ENCODE data around the gene EPN2.
"Not testable (repeated sequence)": the region's sequence is repeated elsewhere in the genome, so short reads cannot be mapped to it uniquely, and the experiment has no call there.

The EPN2 gene

DNA sequence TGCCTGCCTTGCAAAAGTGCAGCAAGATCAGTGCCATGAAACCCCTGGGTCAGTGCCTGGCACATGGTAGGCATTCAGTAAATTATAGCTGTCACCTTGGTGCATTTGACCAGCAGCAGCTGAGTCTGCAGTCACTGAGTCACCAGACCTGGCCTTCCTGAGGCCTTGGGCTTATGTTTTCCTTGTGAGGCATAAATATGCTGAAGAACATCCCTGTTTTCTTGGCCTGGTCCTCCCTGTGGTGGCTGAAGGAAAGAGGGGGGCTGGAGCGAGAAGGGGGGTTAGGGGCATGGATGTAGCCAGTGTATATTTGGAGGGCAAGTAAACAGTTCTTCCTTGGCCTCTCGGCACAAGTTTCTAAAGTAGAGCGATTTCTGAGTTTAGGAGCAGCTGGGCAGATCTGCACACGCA lies 26.5 kb downstream of the EPN2 start:
- DNase-seq (ENCODE audit: low read depth, low spot score), result peak; percentile 34
- peak overlapping the region; percentile 72 for H3K27ac ChIP-seq

DNA sequence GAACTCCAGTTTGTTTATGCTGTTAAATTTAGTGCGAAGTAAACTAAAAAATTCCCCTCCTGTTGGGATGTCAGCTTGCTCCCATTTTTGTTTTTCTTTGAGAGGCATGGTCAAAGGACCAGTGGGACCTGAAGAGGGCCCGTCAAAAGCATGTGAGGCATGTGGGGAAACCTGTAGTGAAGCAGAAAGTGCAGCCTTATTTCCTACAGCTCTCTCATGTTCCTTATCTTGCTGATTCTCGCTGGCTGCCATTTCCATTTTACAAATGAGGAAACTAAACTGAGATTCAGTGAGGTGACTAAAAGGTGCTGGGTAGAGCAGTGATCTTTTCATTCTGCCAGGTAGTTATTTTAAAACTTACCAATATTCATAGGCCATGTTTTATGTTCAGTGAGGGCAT lies 27.1 kb downstream of the EPN2 start:
- no peak for DNase-seq (ENCODE audit: low read depth, low spot score)

DNA sequence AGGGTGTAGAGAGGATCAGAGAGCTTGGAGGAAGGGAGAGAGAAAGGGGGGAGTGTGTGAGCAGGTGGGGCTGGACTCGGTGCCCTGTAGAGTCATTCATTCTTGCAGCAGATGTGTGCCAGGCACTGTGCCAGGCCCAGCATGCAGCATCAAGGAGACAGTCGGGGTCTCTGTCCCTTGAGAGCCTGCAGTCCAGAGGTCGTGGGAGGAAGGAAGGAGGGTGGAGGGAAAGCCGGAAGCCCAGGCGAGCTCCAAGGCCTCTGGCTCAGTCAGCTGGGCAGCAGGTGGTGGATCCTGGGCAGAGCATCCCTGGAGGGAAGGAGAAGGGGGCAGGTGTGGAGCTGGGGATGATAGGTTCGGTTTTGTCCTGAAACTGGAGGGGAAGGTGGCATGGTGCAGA lies 27.5 kb downstream of the EPN2 start:
- DNase-seq (ENCODE audit: low read depth, low spot score), result no peak
- H3K27ac ChIP-seq, result no peak overlapping the region

More for the DNA sequence above, 27.1 kb downstream of the EPN2 start:
- peak overlapping the region; percentile 72 for H3K27ac ChIP-seq

DNA sequence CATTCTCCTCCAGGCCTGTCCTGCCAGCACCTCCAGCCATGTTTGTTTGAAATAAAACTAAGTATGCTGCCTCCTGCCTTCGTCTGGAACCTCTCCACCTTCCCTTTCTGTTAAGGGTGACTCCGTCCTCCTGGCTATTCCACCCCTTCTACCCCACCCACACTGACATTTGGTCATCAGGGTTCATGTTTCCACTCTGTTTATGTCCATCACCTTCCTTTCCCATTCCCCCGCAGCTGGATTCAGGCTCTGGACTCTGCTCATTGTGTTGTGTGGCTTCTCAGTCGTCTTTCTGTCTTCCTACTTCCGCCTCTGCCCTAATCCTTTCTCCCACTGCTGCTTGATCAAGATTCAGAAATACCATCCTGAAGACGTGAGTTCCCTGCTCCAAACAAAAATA lies 28.6 kb downstream of the EPN2 start:
- H3K27ac ChIP-seq, result no peak overlapping the region
- no peak for DNase-seq (ENCODE audit: low read depth, low spot score)

DNA sequence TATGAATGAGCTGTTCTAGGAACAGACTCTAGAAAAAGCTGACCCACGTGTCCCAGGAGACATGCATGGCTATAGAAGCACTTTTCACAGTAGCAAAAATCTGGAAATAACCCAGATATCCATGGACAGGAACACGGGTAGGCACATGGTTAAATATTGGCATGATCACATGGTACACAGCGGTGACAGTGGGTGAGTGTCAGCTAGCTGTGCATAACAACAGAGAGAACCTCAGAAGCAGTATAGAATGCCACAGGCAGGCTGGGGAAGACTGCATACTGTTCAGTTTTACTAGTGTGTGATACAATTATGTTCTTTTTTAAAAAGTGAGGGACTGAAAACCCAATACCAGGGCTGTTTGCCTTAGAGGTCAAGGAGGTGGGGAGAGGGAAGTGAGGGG lies 31.4 kb downstream of the EPN2 start:
- no peak for DNase-seq (ENCODE audit: low read depth, low spot score)
- no peak overlapping the region for H3K27ac ChIP-seq

DNA sequence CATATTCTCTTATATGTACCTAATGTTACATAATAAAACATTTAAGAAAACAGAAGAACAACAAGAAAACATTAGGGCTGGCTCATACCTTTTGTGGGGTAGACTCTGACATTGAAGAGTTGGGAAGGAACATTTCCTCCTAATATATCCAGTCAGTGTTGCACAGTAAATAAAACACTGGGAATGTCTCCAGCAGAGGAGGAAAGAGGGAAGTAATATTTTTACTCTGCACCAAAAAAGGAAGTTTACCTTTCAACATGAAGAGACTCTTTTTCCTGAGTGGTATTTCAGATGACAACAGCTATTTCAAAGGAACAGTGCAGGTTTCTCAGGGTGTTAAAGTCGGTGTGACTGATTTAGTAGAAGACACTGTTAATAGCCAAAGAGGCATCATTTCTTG lies 31.9 kb downstream of the EPN2 start:
- DNase-seq (ENCODE audit: low read depth, low spot score), result no peak
- H3K27ac ChIP-seq, result no peak overlapping the region

DNA sequence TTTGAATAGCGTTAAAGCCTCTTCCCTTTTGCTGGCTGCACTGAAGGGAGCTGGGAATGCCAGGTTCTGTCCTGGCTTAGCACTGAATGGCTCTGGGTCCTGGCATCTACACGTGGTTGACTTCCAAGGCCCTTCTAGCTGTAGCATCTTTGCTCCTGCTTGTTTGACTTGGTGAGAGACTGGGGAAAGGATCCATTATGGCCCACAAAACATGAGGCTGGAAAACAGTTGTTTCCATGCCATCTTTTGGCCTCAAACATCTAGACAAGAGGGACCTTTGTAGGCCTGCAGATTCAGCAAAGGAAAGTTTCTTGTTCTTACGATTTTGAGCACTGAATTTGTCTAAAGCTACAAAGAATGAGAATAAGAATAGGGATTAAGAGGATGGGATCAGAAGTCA lies 32.5 kb downstream of the EPN2 start:
- DNase-seq (ENCODE audit: low read depth, low spot score), result no peak
- no peak overlapping the region for H3K27ac ChIP-seq

DNA sequence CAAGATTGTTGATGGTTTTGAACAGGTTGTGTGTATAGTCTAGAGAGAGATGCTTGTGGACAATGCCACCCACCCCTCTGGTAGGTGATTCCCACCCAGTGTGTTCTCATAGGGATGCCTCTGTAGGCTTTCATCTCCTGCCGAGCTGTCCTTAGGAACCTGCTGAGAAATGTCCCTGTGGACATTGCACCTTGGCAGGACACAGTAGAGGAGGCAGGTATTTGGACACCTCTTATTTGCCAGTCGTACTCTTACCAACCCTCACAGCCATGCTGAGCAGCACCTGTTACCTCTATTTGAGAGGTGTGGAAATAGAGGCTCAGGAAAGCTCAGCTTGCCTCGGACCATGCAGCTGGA lies 33.2 kb downstream of the EPN2 start:
- no peak overlapping the region for H3K27ac ChIP-seq
- DNase-seq (ENCODE audit: low read depth, low spot score), result no peak

DNA sequence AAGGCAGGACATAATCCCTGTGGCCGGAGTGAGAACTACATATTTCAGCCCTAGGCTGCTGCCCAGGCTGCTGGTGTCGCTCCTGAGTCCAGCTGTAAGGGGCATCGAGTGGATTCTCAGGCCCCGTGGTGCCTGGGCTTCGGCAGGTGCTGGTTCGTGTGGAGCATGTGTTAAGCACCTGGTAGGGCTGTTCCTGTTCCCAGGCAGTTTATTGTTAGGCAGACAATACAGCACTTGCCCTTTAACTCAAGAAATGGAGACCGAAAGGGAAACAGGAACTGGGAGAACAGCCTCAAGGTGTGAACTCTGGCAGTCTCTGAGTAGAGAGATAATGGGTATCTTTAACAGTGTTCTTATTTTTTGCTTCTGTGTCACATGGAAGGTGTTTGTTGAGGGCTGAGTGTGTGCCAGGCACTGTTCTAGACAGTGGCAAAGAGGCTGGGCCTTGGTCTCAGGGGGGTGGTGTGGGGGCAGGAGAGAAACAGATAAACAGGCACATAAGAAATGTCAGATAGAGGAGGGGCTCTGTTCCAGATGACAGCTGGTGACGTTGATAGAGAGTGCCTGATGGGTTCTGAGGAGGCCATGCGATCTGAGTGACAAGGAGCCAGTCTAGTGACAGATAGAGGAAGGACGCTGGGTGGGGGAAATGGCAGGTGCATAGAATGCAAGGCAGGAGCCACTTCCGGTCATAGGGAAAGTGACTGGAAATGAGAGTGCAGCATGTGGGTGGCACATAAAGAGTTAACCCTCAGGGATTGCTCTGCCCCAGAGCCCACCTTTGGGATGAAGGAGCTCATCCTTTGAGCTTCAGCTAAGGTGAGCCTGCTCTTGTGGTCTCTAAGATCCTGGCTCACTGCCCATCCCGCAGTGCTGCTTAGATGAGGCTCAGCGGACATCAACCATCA lies 33.8 kb downstream of the EPN2 start:
- H3K27ac ChIP-seq, result no peak overlapping the region
- DNase-seq (ENCODE audit: low read depth, low spot score), result no peak

DNA sequence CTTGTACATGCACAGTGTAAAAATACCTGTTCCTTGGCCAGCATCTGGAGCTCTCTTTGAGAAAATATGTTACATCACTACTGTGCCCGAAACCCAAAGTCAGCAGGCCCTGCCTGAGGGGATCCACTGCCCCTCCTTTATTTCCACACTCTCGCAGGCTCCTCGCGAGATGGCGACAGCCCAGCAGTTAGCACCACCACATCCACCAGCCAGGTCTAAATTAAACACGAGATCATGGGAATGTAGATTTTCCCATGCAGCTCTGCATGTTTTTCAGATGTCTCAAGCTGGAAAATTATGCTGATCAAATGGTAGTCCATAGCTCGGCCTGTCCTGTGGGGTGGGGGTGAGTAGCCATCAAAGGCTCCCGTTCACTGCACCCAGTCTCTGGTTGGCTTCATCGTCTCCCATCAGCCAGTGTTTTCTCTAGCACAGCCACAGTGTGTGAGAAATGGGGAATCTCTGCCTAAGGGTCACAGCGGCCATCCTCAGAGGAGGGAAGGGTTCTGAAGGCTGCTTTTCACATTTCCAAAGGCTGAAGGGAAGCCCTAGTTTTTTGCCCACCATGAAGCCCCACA lies 34.7 kb downstream of the EPN2 start:
- H3K27ac ChIP-seq, result no peak overlapping the region
- no peak for DNase-seq (ENCODE audit: low read depth, low spot score)

DNA sequence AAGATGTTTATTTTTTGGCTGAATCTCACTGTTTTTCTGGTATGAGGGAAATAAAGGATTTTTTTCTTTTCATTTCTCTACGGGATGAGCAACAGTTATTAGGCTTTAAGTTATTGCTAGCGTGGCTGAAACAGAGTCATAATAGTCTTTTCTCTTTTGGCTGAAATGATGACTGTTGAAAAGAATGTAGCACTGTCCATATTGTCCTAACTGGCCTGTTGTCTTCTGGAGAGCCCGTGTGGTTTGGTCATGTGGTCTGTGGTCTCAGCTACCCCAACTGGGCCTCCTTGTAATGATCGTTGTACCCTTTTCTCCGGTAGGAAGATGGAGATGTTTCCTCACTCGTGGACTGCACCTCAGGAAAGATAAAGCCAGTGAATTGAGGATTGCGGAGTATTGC lies 36.6 kb downstream of the EPN2 start:
- DNase-seq (ENCODE audit: low read depth, low spot score), result no peak
- no peak overlapping the region for H3K27ac ChIP-seq

DNA sequence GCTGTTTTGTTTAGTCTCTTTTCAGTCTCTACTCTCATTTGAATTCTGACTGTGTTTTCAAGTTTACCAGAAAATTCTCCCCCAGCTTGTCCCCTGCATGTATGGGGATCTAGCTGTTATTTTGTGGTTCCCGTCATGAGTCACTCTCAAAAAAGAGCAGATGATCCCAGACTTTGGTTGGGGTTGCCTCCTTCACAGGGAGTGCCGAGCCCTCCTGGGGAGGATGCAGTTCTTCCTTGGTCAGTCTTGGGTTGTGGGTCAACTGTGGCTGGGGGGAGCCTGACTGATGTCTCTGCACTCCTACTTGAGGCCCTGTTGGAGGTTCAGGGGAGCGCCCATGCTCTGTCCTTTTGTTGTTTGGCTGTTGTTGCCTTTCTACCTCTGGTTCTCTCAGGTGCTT lies 37.7 kb downstream of the EPN2 start:
- no peak for DNase-seq (ENCODE audit: low read depth, low spot score)
- no peak overlapping the region for H3K27ac ChIP-seq

DNA sequence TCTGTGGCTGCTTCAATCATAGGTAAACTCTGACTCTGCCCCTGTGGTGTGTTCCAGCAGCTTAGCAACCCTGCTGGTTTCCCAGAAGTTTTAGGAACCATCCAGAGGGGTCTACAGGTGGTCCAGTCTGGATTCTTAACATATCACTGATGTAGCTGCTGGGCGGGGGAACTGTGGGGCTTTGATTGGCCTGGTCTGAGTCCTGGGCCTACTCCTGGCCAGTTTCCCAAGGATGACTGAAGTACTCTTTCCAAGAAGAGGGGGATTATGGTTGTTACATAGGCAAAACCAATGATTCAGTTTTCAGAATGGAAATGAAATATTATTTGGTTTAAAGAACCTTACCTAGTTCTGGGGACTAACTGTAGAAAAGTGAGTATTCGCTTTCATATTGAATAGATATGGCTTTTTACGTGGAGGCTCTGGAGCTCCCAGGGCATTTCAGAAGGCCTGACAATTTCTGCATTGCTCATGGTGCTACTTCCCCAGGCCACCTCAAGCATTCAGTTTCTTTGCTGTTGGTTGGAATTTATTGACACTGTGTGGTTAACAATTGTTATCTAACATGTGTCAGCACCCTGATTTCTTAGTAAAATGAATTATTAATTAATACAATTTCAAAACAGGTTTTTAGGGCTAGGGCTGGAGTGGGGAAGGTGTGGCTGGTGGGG lies 38.4 kb downstream of the EPN2 start:
- DNase-seq (ENCODE audit: low read depth, low spot score), result no peak
- H3K27ac ChIP-seq, result no peak overlapping the region

DNA sequence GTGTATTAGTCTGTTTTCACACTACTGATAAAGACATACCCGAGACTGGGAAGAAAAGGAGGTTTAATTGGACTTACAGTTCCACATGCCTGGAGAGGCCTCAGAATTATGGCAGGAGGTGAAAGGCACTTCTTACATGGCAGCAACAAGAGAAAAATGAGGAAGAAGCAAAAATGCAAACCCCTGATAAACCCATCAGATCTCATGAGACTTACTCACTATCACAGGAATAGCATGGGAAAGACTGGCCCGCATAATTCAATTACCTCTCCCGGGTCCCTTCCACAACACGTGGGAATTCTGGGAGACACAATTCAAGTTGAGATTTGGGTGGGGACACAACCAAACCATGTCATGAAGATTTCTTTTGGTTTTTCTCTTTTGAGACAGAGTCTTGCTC lies 41.1 kb downstream of the EPN2 start:
- not testable (repeated sequence) for DNase-seq (ENCODE audit: low read depth, low spot score); H3K27ac ChIP-seq

DNA sequence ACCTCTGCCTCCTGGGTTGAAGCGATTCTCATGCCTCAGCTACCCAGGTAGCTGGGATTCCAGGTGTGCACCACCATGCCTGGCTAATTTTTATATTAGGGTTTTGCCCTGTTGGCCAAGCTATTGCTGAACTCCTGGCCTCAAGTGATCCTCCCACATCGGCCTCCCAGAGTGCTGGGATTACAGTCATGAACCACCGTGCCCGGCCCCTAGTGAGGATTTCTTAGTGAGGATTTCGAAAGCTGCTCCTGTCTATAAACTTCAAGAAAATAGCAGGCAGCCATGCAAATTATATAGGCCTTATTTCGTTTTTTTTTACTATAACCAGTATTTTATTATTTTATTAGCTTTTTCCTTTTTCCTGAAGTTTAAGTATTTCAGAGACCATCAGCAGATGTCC lies 41.6 kb downstream of the EPN2 start:
- DNase-seq (ENCODE audit: low read depth, low spot score), result no peak
- no peak overlapping the region for H3K27ac ChIP-seq

DNA sequence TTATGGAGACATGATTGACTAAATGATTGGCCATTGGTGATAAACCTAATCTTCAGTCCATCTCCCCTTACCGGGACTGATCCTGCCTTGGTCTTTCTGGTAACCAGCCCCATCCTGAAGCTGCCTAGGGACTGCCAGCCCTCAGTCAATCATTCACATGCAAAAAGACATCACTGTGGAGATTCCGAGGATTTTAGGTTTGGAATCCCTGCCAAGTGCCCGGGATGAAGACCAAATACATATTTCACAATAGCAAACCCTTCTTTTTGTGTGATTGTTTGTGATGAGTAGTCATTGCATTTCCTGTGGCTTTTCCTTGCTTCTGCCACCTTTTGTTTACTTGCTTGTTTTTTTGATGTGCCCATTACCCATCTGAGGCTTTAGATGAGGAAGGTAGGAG lies 44.0 kb downstream of the EPN2 start:
- no peak for DNase-seq (ENCODE audit: low read depth, low spot score)
- no peak overlapping the region for H3K27ac ChIP-seq

DNA sequence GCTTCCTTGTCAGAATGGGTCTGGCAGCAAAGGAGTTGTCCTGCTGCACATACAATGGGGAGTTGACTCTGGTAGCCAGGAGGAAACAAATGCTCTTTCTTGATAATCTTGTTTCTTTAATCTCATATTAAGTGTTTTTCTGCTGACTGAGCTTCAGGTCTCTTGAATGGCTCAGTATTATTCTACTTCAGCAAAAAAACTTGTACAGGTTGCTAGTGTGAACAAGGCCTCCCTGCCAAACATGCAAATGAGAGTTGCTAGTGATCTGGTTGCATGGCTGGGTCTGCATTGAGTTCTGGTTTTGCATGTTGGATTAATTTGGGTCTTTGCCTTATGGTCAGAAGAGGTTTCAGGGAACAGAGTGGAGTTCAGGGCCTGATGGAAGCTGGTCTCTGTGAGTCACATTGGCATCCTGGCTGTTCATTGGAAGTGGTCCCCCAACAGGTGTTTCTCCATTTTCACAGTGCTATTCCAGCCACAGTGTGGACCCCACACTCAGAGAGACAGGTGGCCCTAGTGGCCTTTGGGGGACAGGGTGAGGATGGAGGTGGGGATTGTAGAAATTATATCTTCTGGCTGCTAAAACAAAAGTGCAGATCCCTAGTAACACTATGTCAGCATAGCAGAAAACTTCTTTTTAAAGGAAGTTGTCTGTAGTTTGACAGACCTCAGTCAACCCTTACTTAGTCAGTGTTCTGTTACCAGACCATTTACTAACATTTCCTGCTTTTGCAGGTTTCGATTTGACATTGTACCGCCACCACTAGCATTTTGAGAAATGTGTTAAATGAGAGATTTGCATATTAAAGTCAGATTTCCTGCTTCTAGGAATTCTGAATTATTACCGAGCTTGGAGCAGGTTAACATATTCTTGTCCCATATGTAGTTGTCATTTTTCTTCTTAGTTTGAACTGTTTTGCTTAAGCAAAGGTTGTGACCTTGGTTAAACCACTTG lies 47.1 kb downstream of the EPN2 start:
- H3K27ac ChIP-seq, result no peak overlapping the region

DNA sequence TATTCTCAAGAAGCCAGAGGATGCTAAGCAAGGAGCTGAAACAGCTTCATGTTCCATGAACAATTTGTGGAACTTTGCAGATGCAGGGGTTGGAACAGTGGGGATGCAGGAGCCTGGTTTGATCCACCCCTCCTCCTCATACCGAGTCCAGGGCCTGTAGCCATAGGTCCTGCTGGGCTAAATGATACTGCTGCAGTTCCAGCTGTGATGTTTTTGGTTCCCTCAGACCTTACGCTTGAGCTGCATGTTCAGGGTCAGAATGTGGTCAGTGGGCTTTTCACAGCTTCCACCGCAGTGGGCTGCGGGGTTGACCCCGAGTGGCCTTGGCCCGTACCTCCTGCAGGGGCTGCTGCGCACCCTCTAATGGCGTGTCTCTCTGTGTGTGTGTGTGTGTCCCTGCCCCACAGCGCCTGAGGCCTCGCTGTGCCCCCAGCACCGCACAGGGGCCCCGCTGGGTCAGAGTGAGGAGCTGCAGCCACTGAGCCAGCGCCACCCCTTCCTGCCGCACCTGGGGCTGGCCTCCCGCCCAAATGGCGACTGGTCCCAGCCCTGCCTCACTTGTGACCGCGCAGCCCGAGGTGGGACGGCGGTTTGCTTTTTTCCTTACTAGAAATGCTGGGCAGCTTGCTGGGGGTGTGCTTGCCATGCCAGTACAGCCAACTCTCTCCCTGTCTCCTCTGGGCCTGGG lies 48.2 kb downstream of the EPN2 start:
- DNase-seq (ENCODE audit: low read depth, low spot score), result no peak
- no peak overlapping the region for H3K27ac ChIP-seq

More for the DNA sequence above, 47.1 kb downstream of the EPN2 start:
- DNase-seq (ENCODE audit: low read depth, low spot score), result no peak

DNA sequence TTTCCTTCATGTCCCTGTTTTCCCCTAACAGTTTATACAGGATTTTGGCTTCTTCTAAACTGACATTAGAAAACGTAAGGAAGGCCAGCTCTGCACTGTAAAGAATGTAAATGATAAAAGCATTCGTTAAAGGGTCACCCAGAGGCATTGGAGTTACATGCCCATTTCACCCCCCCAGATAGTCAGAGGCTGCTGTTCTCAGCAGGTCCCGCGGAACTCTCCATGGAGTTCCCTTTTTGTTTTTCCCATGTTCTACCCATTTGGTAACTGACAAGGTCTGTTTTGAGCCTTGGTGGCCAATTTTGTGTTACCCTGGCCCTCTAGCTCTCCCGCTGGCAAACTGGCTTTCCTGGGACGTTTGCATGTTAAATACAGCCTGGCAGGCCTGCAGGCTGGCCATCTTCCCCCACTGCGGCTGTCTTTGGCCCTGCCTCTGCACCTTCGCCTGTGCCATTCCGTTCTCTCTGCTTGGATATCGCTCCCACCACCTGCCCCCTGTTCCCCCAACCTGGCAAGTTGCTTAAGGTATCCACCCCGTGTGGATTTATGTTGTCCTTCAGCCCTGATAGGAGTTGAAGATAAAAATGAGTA lies 49.7 kb downstream of the EPN2 start:
- no peak for DNase-seq (ENCODE audit: low read depth, low spot score)

More for the DNA sequence above, 49.7 kb downstream of the EPN2 start:
- H3K27ac ChIP-seq, result no peak overlapping the region

Measured in epithelial cell of prostate (primary cell).